Measurements from ENCODE around the gene RIPOR2.
"Not testable (repeated sequence)": the region's sequence is repeated elsewhere in the genome, so short reads cannot be mapped to it uniquely, and the experiment has no call there.

RIPOR2 gene

GRCh38 chr6:24951811-24952299, 16.1 kb upstream of the RIPOR2 start:
- TF ChIP-seq CTCF (IDR thresholded peaks at IDR 0.05; ENCODE audit: low read depth, low read length) = no peak

GRCh38 chr6:24950218-24950941, 14.6 kb upstream of the RIPOR2 start:
- TF ChIP-seq CTCF (IDR thresholded peaks at IDR 0.05; ENCODE audit: low read depth, low read length) = no peak
- no peak overlapping the region for H3K4me3 ChIP-seq (ENCODE audit: low read depth, low read length)

More at GRCh38 chr6:24951811-24952299, 16.1 kb upstream of the RIPOR2 start:
- H3K4me3 ChIP-seq (ENCODE audit: low read depth, low read length) = no peak overlapping the region

GRCh38 chr6:24949020-24949569, 13.3 kb upstream of the RIPOR2 start:
- no peak for TF ChIP-seq CTCF (IDR thresholded peaks at IDR 0.05; ENCODE audit: low read depth, low read length)
- no peak overlapping the region for H3K4me3 ChIP-seq (ENCODE audit: low read depth, low read length)

- H3K4me3 ChIP-seq (ENCODE audit: low read depth, low read length) = not testable (repeated sequence)
These were observed 12.5 kb upstream of the RIPOR2 start for GRCh38 chr6:24948261-24948660.

GRCh38 chr6:24947636-24948035, 11.9 kb upstream of the RIPOR2 start:
- TF ChIP-seq CTCF (IDR thresholded peaks at IDR 0.05; ENCODE audit: low read depth, low read length) = no peak
- H3K4me3 ChIP-seq (ENCODE audit: low read depth, low read length) = no peak overlapping the region

GRCh38 chr6:24945054-24945453, 9.3 kb upstream of the RIPOR2 start:
- TF ChIP-seq CTCF (IDR thresholded peaks at IDR 0.05; ENCODE audit: low read depth, low read length) = no peak

GRCh38 chr6:24943774-24944173, 8.0 kb upstream of the RIPOR2 start:
- no peak for TF ChIP-seq CTCF (IDR thresholded peaks at IDR 0.05; ENCODE audit: low read depth, low read length)
- no peak overlapping the region for H3K4me3 ChIP-seq (ENCODE audit: low read depth, low read length)

More at GRCh38 chr6:24945054-24945453, 9.3 kb upstream of the RIPOR2 start:
- no peak overlapping the region for H3K4me3 ChIP-seq (ENCODE audit: low read depth, low read length)

All from WI38 (cell line).